ENCODE measurements around the gene DSCAML1.

Gene DSCAML1

GRCh38 chr11:117535201-117535849 is 261.7 kb downstream of the DSCAML1 start:
- Histone ChIP-seq H3K4me1 (ENCODE audit: control extremely low read depth in 1 of 4, control insufficient read depth in 4 of 4, insufficient read depth in 4 of 4, low read length in 3 of 4) (no peaks in the 10 kb centered on the region), H3K27ac (ENCODE audit: insufficient read depth in 1 of 2, low read depth in 1 of 2, low read length in 2 of 2, poor library complexity in 1 of 2, severe bottlenecking in 2 of 2) (no peak overlapping the region), H3K4me3 (ENCODE audit: control insufficient read depth in 1 of 7, extremely low read depth in 1 of 7, insufficient read depth in 4 of 7, low read depth in 2 of 7, low read length in 6 of 7) (no peak overlapping the region), H3K9me3 (ENCODE audit: control extremely low read depth in 1 of 5, control insufficient read depth in 4 of 5, insufficient read depth in 2 of 5, low read depth in 1 of 5, low read length in 4 of 5) (peaks cover 0 to 2% (median 0%) of the 10 kb centered on the region in 5 experiments), H3K27me3 (replicated peaks in 2 of 5; ENCODE audit: control insufficient read depth in 4 of 5, insufficient read depth in 5 of 5, low read length in 4 of 5) (peaks cover 0 to 4% (median 0%) of the 10 kb centered on the region in 5 experiments), H3K36me3 (ENCODE audit: control insufficient read depth in 4 of 4, insufficient read depth in 4 of 4, low read length in 3 of 4) (no peaks in the 10 kb centered on the region)
- CTCF ChIA-PET, result no interaction called here
- POLR2A ChIA-PET, result no interaction called here
- 77% methylated on average over 16 of the region's 19 CpGs for WGBS (ENCODE audit: insufficient coverage)
- no peak for DNase-seq

- peaks cover 0 to 11% (median 9%) of the 10 kb centered on the region in 4 experiments for H3K4me1 ChIP-seq (ENCODE audit: control extremely low read depth in 1 of 4, control insufficient read depth in 4 of 4, insufficient read depth in 4 of 4, low read length in 3 of 4)
- H3K27me3 ChIP-seq (replicated peaks in 2 of 5; ENCODE audit: control insufficient read depth in 4 of 5, insufficient read depth in 5 of 5, low read length in 4 of 5), result peaks cover 0 to 4% (median 0%) of the 10 kb centered on the region in 5 experiments
- no peak overlapping the region for H3K27ac ChIP-seq (ENCODE audit: insufficient read depth in 1 of 2, low read depth in 1 of 2, low read length in 2 of 2, poor library complexity in 1 of 2, severe bottlenecking in 2 of 2)
- no peaks in the 10 kb centered on the region for H3K36me3 ChIP-seq (ENCODE audit: control insufficient read depth in 4 of 4, insufficient read depth in 4 of 4, low read length in 3 of 4)
- POLR2A ChIA-PET, result no interaction called here
- CTCF ChIA-PET, result interaction anchor here (1.0 kb wide), 1 partner anchor 89 kb away, joined by 3 read pairs; no protein-coding TSS in a partner anchor
- no peak overlapping the region for H3K4me3 ChIP-seq (ENCODE audit: control insufficient read depth in 1 of 7, extremely low read depth in 1 of 7, insufficient read depth in 4 of 7, low read depth in 2 of 7, low read length in 6 of 7)
- peaks cover 0 to 2% (median 0%) of the 10 kb centered on the region in 5 experiments for H3K9me3 ChIP-seq (ENCODE audit: control extremely low read depth in 1 of 5, control insufficient read depth in 4 of 5, insufficient read depth in 2 of 5, low read depth in 1 of 5, low read length in 4 of 5)
- WGBS (ENCODE audit: insufficient coverage), result 100% methylated on average over 1 of the region's 3 CpGs
- no peak for DNase-seq
Measured at GRCh38 chr11:117532568-117532967, 264.4 kb downstream of the DSCAML1 start.

GRCh38 chr11:117529816-117530215 is 267.2 kb downstream of the DSCAML1 start:
- 33% methylated on average over 13 of the region's 18 CpGs for WGBS (ENCODE audit: insufficient coverage)
- H3K27me3 ChIP-seq (replicated peaks in 2 of 5; ENCODE audit: control insufficient read depth in 4 of 5, insufficient read depth in 5 of 5, low read length in 4 of 5), result no peaks in the 10 kb centered on the region
- CTCF ChIA-PET, result no interaction called here

GRCh38 chr11:117528097-117528721 is 268.8 kb downstream of the DSCAML1 start:
- CTCF ChIA-PET, result no interaction called here
- no peak overlapping the region for H3K4me3 ChIP-seq (ENCODE audit: control insufficient read depth in 1 of 7, extremely low read depth in 1 of 7, insufficient read depth in 4 of 7, low read depth in 2 of 7, low read length in 6 of 7)
- H3K36me3 ChIP-seq (ENCODE audit: control insufficient read depth in 4 of 4, insufficient read depth in 4 of 4, low read length in 3 of 4), result no peaks in the 10 kb centered on the region
- H3K9me3 ChIP-seq (ENCODE audit: control extremely low read depth in 1 of 5, control insufficient read depth in 4 of 5, insufficient read depth in 2 of 5, low read depth in 1 of 5, low read length in 4 of 5), result no peaks in the 10 kb centered on the region
- H3K27ac ChIP-seq (ENCODE audit: insufficient read depth in 1 of 2, low read depth in 1 of 2, low read length in 2 of 2, poor library complexity in 1 of 2, severe bottlenecking in 2 of 2), result no peak overlapping the region
- DNase-seq, result peak in 1 of 3 donors; percentile 15
- POLR2A ChIA-PET, result no interaction called here
- peaks cover 0 to 11% (median 9%) of the 10 kb centered on the region in 4 experiments for H3K4me1 ChIP-seq (ENCODE audit: control extremely low read depth in 1 of 4, control insufficient read depth in 4 of 4, insufficient read depth in 4 of 4, low read length in 3 of 4)
- H3K27me3 ChIP-seq (replicated peaks in 2 of 5; ENCODE audit: control insufficient read depth in 4 of 5, insufficient read depth in 5 of 5, low read length in 4 of 5), result no peaks in the 10 kb centered on the region
- WGBS (ENCODE audit: insufficient coverage), result 95% methylated on average over 9 of the region's 12 CpGs

More at GRCh38 chr11:117529816-117530215, 267.2 kb downstream of the DSCAML1 start:
- DNase-seq, result peak in 2 of 3 donors; percentile 20 to 28
- peak overlapping the region in 5 of 7 experiments; percentile 17 to 69 (median 48) for H3K4me3 ChIP-seq (ENCODE audit: control insufficient read depth in 1 of 7, extremely low read depth in 1 of 7, insufficient read depth in 4 of 7, low read depth in 2 of 7, low read length in 6 of 7)
- POLR2A ChIA-PET, result no interaction called here
- H3K36me3 ChIP-seq (ENCODE audit: control insufficient read depth in 4 of 4, insufficient read depth in 4 of 4, low read length in 3 of 4), result no peaks in the 10 kb centered on the region
- H3K27ac ChIP-seq (ENCODE audit: insufficient read depth in 1 of 2, low read depth in 1 of 2, low read length in 2 of 2, poor library complexity in 1 of 2, severe bottlenecking in 2 of 2), result no peak overlapping the region
- H3K9me3 ChIP-seq (ENCODE audit: control extremely low read depth in 1 of 5, control insufficient read depth in 4 of 5, insufficient read depth in 2 of 5, low read depth in 1 of 5, low read length in 4 of 5), result peaks cover 0 to 2% (median 0%) of the 10 kb centered on the region in 5 experiments
- peaks cover 0 to 11% (median 9%) of the 10 kb centered on the region in 4 experiments for H3K4me1 ChIP-seq (ENCODE audit: control extremely low read depth in 1 of 4, control insufficient read depth in 4 of 4, insufficient read depth in 4 of 4, low read length in 3 of 4)

DNA sequence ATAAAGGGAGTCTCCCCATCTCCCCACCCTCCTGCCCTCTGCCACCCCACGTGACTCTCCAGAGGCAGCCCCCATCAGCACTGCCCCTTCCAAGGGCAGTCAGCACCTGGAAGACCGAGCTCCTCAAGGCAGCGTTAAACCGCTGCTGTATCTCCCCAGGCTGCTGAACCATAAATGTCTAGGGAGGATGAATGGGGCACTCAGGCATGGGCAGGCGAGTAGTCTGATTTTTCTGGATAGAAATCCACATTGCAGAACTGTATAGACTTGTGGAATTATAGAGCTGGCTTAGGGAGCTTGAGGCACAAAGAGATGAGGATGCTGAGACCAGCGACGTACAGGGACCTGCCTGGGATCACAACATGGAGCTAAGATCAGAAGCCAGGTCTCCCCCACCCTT is 269.7 kb downstream of the DSCAML1 start:
- POLR2A ChIA-PET, result no interaction called here
- H3K4me3 ChIP-seq (ENCODE audit: control insufficient read depth in 1 of 7, extremely low read depth in 1 of 7, insufficient read depth in 4 of 7, low read depth in 2 of 7, low read length in 6 of 7), result no peak overlapping the region
- H3K36me3 ChIP-seq (ENCODE audit: control insufficient read depth in 4 of 4, insufficient read depth in 4 of 4, low read length in 3 of 4), result no peaks in the 10 kb centered on the region
- DNase-seq, result no peak
- peaks cover 0 to 11% (median 9%) of the 10 kb centered on the region in 4 experiments for H3K4me1 ChIP-seq (ENCODE audit: control extremely low read depth in 1 of 4, control insufficient read depth in 4 of 4, insufficient read depth in 4 of 4, low read length in 3 of 4)
- CTCF ChIA-PET, result no interaction called here
- WGBS (ENCODE audit: insufficient coverage), result 89% methylated on average over 7 of the region's 7 CpGs
- H3K9me3 ChIP-seq (ENCODE audit: control extremely low read depth in 1 of 5, control insufficient read depth in 4 of 5, insufficient read depth in 2 of 5, low read depth in 1 of 5, low read length in 4 of 5), result no peaks in the 10 kb centered on the region
- H3K27ac ChIP-seq (ENCODE audit: insufficient read depth in 1 of 2, low read depth in 1 of 2, low read length in 2 of 2, poor library complexity in 1 of 2, severe bottlenecking in 2 of 2), result no peak overlapping the region
- H3K27me3 ChIP-seq (replicated peaks in 2 of 5; ENCODE audit: control insufficient read depth in 4 of 5, insufficient read depth in 5 of 5, low read length in 4 of 5), result no peaks in the 10 kb centered on the region

- 95% methylated on average over 10 of the region's 10 CpGs for whole genome bisulfite sequencing (ENCODE audit: insufficient coverage)
- no peak for DNase-seq
- Histone ChIP-seq H3K4me3 (ENCODE audit: control insufficient read depth in 1 of 7, extremely low read depth in 1 of 7, insufficient read depth in 4 of 7, low read depth in 2 of 7, low read length in 6 of 7) (no peak overlapping the region), H3K27me3 (replicated peaks in 2 of 5; ENCODE audit: control insufficient read depth in 4 of 5, insufficient read depth in 5 of 5, low read length in 4 of 5) (no peaks in the 10 kb centered on the region), H3K9me3 (ENCODE audit: control extremely low read depth in 1 of 5, control insufficient read depth in 4 of 5, insufficient read depth in 2 of 5, low read depth in 1 of 5, low read length in 4 of 5) (no peaks in the 10 kb centered on the region), H3K27ac (ENCODE audit: insufficient read depth in 1 of 2, low read depth in 1 of 2, low read length in 2 of 2, poor library complexity in 1 of 2, severe bottlenecking in 2 of 2) (no peak overlapping the region), H3K36me3 (ENCODE audit: control insufficient read depth in 4 of 4, insufficient read depth in 4 of 4, low read length in 3 of 4) (no peaks in the 10 kb centered on the region), H3K4me1 (ENCODE audit: control extremely low read depth in 1 of 4, control insufficient read depth in 4 of 4, insufficient read depth in 4 of 4, low read length in 3 of 4) (peaks cover 0 to 11% (median 9%) of the 10 kb centered on the region in 4 experiments)
- POLR2A ChIA-PET, result no interaction called here
- CTCF ChIA-PET, result no interaction called here
Measured at GRCh38 chr11:117525866-117526542, 271.0 kb downstream of the DSCAML1 start.

Measured in common myeloid progenitor, CD34-positive (primary cell).